ENCODE data around the gene CRELD2. TPM values are rescaled to one million over a fixed set of nuclear protein-coding genes. Genes with fewer than 3 reads are reported as not detected.

CRELD2 gene
- total and polyA plus RNA-seq, 3 donors from 2014 or later = 57.9 to 64.2 (median 58.3) TPM

DNA sequence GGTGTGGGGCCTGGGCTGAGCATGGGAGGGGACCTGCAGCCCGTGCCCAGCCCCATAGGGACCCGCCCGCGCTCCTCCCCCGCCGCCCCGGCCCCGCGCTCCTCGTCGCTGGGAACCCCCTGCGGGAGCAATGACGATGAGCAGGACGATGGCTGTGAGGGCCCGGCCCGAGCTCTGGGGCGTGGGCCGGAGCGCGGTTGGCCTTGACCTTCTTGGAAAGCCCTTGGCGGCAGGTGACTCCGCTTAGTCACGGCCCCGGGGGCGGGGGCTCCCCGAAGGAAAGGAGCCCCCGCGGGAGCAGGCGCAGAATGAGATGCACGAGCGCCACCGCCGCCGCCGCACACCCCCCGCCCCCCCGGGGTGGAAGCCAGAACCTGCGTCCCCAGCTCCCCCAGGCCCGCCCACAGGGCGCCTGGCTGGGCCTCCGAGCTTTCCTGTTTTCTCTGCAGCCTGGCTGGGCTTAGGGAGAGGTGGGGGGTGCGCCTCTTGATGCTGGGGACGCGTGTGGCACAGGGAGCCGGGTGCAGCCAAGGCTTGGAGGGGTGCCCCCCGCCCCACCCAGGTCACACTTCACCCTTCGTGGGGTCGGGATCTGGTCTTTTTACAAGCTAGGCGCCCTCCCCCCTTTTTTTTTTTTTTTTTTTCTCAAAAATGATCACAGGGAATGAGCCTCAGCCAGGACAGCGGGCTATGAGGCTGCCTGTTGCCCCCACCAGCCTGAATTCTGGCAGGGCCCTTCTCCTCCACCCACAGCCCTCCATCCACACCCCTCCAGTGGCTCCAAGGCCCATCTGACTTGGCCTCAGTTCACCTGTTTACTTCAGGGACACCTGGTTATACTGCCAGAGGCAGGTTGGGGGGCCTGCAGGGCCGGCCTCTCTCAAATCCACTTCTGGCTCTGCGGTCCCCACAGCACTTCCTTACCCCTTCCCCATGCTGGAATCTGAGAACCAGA lies 17.9 kb downstream of the CRELD2 start:
- no peaks in the 10 kb centered on the region for H3K27me3 ChIP-seq
- H3K4me1 ChIP-seq = peaks cover 44% of the 10 kb centered on the region
- DNase-seq = peak; percentile 94
- TF ChIP-seq, protein P1, sequence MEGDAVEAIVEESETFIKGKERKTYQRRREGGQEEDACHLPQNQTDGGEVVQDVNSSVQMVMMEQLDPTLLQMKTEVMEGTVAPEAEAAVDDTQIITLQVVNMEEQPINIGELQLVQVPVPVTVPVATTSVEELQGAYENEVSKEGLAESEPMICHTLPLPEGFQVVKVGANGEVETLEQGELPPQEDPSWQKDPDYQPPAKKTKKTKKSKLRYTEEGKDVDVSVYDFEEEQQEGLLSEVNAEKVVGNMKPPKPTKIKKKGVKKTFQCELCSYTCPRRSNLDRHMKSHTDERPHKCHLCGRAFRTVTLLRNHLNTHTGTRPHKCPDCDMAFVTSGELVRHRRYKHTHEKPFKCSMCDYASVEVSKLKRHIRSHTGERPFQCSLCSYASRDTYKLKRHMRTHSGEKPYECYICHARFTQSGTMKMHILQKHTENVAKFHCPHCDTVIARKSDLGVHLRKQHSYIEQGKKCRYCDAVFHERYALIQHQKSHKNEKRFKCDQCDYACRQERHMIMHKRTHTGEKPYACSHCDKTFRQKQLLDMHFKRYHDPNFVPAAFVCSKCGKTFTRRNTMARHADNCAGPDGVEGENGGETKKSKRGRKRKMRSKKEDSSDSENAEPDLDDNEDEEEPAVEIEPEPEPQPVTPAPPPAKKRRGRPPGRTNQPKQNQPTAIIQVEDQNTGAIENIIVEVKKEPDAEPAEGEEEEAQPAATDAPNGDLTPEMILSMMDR (IDR thresholded peaks at IDR 0.05) = no peak
- no peak for TF ChIP-seq POLR2A (IDR thresholded peaks at IDR 0.05)
- H3K4me3 ChIP-seq = peak overlapping the region in 1 of 2 donors; percentile 29
- H3K9me3 ChIP-seq = no peaks in the 10 kb centered on the region
- 6 to 17% methylated on average over 13 to 51 of the region's 52 CpGs for WGBS, 2 donors
- intact Hi-C loops (cut with DNase I; ENCODE audit: low total_unique reads) = no loop called here
- peak overlapping the region; percentile 44 to 95 for H3K27ac ChIP-seq
- H3K36me3 ChIP-seq (ENCODE audit: low read depth, missing control alignments) = no peaks in the 10 kb centered on the region

DNA sequence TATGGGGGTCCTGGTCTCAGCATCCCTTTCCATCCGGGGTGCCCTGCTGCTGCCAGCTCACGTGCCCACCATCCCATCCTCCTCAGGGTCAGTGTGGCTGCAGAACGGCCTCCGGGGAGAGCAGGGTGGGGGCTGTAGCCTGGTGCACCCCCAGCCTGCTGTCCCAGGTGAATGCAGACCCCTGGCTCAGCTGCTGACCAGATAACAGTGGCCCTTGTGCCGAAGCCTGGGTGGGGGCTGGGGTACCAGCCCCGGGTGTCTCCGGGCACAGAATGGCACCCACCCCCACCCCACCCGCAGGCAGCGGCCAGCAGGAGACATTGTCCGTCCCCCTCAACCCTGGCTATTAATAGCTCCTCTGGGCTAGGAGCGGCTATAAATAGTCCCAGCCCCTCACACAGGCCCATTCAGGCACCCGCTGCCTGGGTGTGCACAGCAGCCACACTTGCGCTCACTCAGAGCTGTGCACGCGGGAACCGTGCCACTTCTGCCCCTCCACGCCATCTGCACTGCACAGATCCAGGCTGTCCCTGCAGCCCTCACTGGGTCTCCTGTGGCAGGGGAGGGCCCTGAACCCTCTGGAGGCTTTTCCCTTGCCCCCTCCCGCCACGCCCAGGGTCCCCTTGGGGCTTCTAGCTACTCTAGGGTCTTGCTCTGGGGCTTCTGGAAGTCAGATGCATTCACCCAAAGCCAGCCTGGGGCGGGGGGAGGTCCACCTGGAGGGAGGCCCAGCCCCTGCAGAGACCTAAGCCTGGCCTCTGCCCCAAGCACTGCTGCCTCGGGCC lies 18.7 kb downstream of the CRELD2 start:
- DNase-seq = no peak
- intact Hi-C loops (cut with DNase I; ENCODE audit: low total_unique reads) = no loop called here
- no peak for TF ChIP-seq POLR2A (IDR thresholded peaks at IDR 0.05)
- TF ChIP-seq, protein P1 (IDR thresholded peaks at IDR 0.05) = no peak
- Histone ChIP-seq H3K4me3 (no peak overlapping the region), H3K4me1 (peaks cover 44% of the 10 kb centered on the region), H3K27me3 (no peaks in the 10 kb centered on the region), H3K9me3 (no peaks in the 10 kb centered on the region), H3K27ac (peak overlapping the region; percentile 44 to 95), H3K36me3 (ENCODE audit: low read depth, missing control alignments) (no peaks in the 10 kb centered on the region)
- 57% methylated on average over 4 to 21 of the region's 21 CpGs for WGBS, 2 donors

DNA sequence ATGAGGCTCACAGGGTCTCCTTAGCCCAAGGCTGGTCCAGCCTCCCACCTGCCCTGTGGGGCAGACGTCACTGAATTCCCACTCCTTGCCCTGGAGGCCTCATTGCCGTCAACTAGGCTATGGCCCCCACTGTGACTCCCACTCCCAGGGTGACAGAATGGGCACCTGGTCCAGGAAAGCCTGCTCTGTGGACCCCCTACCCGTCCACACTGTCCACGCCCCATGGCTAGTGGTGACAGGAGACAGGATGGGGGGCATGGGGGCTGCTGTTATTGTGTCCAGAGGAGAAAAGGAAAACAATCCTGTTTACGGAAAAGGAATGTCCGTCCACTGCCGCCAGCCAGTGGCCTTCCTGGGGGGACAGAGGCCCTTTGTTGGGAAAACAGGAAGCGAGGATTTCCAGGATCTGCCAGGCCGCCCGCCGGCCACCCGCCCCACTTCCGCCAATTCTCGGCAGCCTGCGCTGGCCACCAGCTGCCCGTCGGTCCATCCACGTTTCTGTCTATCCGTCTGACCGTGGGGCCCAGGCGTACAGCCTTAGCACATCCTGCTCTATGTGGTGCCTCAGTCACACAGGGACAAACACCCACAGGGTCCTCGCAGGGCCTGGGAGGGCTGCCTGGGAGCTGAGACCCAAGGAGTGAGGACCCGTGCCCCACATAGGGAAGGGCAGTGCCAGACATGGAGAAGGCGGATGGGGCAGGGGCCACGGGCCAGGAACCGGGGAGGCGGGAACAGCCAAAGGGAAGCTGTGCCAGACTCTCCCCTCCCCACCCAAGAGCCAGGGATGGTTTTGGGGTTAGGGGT lies 19.5 kb downstream of the CRELD2 start:
- Histone ChIP-seq H3K27ac (peak overlapping the region in 1 of 2 donors; percentile 95), H3K4me3 (no peak overlapping the region), H3K9me3 (no peaks in the 10 kb centered on the region), H3K4me1 (peaks cover 40% of the 10 kb centered on the region), H3K27me3 (no peaks in the 10 kb centered on the region), H3K36me3 (ENCODE audit: low read depth, missing control alignments) (no peaks in the 10 kb centered on the region)
- intact Hi-C loops (cut with DNase I; ENCODE audit: low total_unique reads) = no loop called here
- TF ChIP-seq POLR2A (IDR thresholded peaks at IDR 0.05) = no peak
- TF ChIP-seq, protein P1 (IDR thresholded peaks at IDR 0.05) = no peak
- no peak for DNase-seq
- WGBS, 2 donors = 81 to 87% methylated on average over 14 to 27 of the region's 27 CpGs

DNA sequence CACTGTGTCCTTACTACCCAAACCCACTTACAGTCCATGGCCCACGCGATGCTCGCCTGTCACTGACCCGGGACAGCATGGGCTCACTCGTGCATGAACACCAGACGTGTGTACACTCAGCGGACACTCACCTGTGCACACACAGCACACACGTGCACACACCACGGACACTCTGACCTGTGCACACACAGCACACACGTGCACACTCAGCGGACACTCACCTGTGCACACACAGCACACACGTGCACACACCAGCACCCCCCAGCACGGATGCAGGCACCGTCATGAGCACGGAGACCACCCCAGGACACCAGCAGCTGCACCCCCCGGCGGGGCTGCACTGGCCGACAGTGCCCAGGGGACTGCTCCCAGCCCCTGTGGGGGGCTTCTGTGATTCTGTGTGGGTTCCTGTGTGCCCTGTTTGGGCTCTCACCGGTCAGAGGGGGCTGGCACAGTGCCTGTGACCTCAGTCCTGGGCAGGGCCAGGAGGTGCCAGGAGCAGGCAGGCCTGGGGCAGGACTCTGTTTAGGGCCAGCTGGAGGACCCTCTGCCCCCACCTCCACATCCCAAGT lies 20.2 kb downstream of the CRELD2 start:
- Histone ChIP-seq H3K4me3 (no peak overlapping the region), H3K4me1 (peaks cover 33% of the 10 kb centered on the region), H3K9me3 (no peaks in the 10 kb centered on the region), H3K36me3 (ENCODE audit: low read depth, missing control alignments) (no peaks in the 10 kb centered on the region), H3K27me3 (no peaks in the 10 kb centered on the region), H3K27ac (no peak overlapping the region)
- intact Hi-C loops (cut with DNase I; ENCODE audit: low total_unique reads) = no loop called here
- 60 to 91% methylated on average over 2 to 19 of the region's 19 CpGs for WGBS, 2 donors
- no peak for DNase-seq
- TF ChIP-seq POLR2A (IDR thresholded peaks at IDR 0.05) = no peak
- TF ChIP-seq, protein P1 (IDR thresholded peaks at IDR 0.05) = no peak
